ENCODE results near the gene CDK19.

GRCh38 chr6:110761371-110761770 lies 53.9 kb downstream of the CDK19 start:
- no peak for TF ChIP-seq EZH2 (IDR thresholded peaks at IDR 0.05; ENCODE audit: borderline replicate concordance, insufficient read depth, low read length, poor library complexity, severe bottlenecking)
- no peak for TF ChIP-seq CTCF (IDR thresholded peaks at IDR 0.05; ENCODE audit: poor library complexity, severe bottlenecking)
- TF ChIP-seq TAF1 (IDR thresholded peaks at IDR 0.05; ENCODE audit: low read depth) = no peak
- no peak for TF ChIP-seq POLR2AphosphoS5 (IDR thresholded peaks at IDR 0.05)
- no peak for TF ChIP-seq EP300 (conservative IDR thresholded peaks at IDR 0.05; ENCODE audit: poor library complexity, severe bottlenecking)
- no peak for TF ChIP-seq REST (IDR thresholded peaks at IDR 0.05; ENCODE audit: borderline replicate concordance)
- TF ChIP-seq MXI1 (conservative IDR thresholded peaks at IDR 0.05; ENCODE audit: poor library complexity, severe bottlenecking) = no peak
- TF ChIP-seq SMC3 (conservative IDR thresholded peaks at IDR 0.05; ENCODE audit: poor library complexity) = no peak

Measured in neural cell (in vitro differentiated cells).